Gastrocnemius medialis (tissue), 4 donors: Measurements from ENCODE around the gene PCSK5.

Experiments
- POLR2A ChIP-seq, 2 donors: fragments of 450-650 bp; IDR thresholded peaks; one replicate each; pipeline ENCODE4 v1.6.1; 2017; ENCODE audit warnings: antibody characterized with exemption in 2 of 2, mild to moderate bottlenecking in 2 of 2, moderate library complexity in 2 of 2
- TF ChIP-seq, protein P1 (sequence below), 5 experiments: fragments of 450-650 bp in 3 of 5; fragments of 200-600 bp in 2 of 5; sonication (generic) in 2 of 5; IDR thresholded peaks in 4 of 5; conservative IDR thresholded peaks in 1 of 5; 1 replicate in 4 of 5; 2 replicates in 1 of 5; pipeline ENCODE4 v1.5.1; 2016 to 2019; ENCODE audit warnings: antibody characterized with exemption in 5 of 5, mild to moderate bottlenecking in 3 of 5, moderate library complexity in 3 of 5

DNA sequence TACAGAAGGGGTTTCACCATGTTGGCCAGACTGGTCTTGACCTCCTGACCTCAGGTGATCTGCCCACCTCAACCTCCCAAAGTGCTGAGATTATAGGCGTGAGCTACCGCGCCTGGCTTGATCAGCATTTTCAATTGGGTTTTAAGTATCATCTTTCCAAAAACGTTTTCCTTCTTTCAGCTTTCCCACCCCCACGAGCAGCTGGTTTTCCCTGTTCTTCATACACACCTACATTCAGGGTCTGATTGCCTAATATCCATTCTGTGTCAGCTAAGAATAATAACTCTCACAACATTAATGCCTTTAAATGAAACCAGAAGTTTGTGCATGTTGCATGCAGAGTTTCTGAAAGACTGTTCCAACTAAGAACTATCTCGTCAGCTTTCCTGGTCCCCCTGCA is 465.4 kb downstream of the PCSK5 start:
- TF ChIP-seq, protein P1, sequence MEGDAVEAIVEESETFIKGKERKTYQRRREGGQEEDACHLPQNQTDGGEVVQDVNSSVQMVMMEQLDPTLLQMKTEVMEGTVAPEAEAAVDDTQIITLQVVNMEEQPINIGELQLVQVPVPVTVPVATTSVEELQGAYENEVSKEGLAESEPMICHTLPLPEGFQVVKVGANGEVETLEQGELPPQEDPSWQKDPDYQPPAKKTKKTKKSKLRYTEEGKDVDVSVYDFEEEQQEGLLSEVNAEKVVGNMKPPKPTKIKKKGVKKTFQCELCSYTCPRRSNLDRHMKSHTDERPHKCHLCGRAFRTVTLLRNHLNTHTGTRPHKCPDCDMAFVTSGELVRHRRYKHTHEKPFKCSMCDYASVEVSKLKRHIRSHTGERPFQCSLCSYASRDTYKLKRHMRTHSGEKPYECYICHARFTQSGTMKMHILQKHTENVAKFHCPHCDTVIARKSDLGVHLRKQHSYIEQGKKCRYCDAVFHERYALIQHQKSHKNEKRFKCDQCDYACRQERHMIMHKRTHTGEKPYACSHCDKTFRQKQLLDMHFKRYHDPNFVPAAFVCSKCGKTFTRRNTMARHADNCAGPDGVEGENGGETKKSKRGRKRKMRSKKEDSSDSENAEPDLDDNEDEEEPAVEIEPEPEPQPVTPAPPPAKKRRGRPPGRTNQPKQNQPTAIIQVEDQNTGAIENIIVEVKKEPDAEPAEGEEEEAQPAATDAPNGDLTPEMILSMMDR (IDR thresholded peaks at IDR 0.05 in 4 of 5, conservative IDR thresholded peaks at IDR 0.05 in 1 of 5): no peak
- TF ChIP-seq POLR2A (IDR thresholded peaks at IDR 0.05): no peak
